Neural cell (in vitro differentiated cells): Measurements from ENCODE around the gene USP9X.

Experiments
- CTCF ChIP-seq: fragments of 450-650 bp; IDR thresholded peaks from 2 replicates; pipeline ENCODE4 v1.5.1; 2014; ENCODE audit warnings: antibody characterized with exemption, mild to moderate bottlenecking, moderate library complexity; ENCODE audit not compliant: poor library complexity, severe bottlenecking
- EP300 ChIP-seq: fragments of 450-650 bp; conservative IDR thresholded peaks from 2 replicates; pipeline ENCODE4 v1.6.1; 2014; ENCODE audit warnings: antibody characterized with exemption, mild to moderate bottlenecking, moderate library complexity; ENCODE audit not compliant: poor library complexity, severe bottlenecking
- POLR2AphosphoS5 ChIP-seq: IDR thresholded peaks from 2 replicates; pipeline ENCODE4 v1.6.1; 2012
- REST ChIP-seq: IDR thresholded peaks from 2 replicates; pipeline ENCODE4 v1.6.1; 2012; ENCODE audit warnings: borderline replicate concordance
- TAF1 ChIP-seq: IDR thresholded peaks from 2 replicates; pipeline ENCODE4 v1.6.1; 2012; ENCODE audit warnings: low read depth

DNA sequence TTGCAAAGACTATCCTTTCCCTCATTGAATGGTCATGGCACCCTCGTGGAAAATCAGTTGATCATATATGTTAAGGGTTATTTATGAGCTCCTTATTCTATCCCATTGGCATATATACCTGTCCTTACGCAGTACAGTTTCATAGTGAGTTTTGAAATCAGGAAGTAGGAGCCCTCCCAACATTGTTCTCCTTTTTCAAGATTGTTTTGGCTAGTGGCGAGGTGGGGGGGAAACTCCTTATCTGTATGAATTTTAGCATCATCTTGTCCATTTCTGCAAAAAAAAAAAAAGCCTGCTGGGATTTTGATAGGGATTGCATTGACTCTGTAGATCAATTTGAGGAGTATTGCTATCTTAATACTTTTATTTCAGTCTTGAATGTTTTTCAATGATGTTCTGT lies 2.5 kb upstream of the USP9X start:
- TF ChIP-seq CTCF (no peak), EP300 (no peak), POLR2AphosphoS5 (no peak), REST (no peak), TAF1 (no peak)
